Panc1 (cell line): ENCODE measurements around the gene CRHR2.

Experiments
- CTCF ChIP-seq: fragments of 450-650 bp; IDR thresholded peaks from 2 replicates; pipeline ENCODE4 v1.5.1; 2017; ENCODE audit warnings: mild to moderate bottlenecking
- POLR2AphosphoS5 ChIP-seq: IDR thresholded peaks from 2 replicates; pipeline ENCODE4 v1.6.1; 2012; ENCODE audit warnings: mild to moderate bottlenecking, low read depth, low read length, moderate library complexity
- REST ChIP-seq, 2 experiments: IDR thresholded peaks; 2 replicates each; pipeline ENCODE4 v1.6.1; 2011 to 2012; ENCODE audit warnings: low read depth in 2 of 2, control low read depth in 1 of 2, low read length in 1 of 2, mild to moderate bottlenecking in 1 of 2, moderate library complexity in 1 of 2; ENCODE audit not compliant: insufficient read depth in 1 of 2
- SIN3A ChIP-seq: IDR thresholded peaks from 2 replicates; pipeline ENCODE4 v1.6.1; 2012; ENCODE audit warnings: low read depth, mild to moderate bottlenecking, low read length, moderate library complexity, borderline replicate concordance; ENCODE audit not compliant: insufficient read depth
- TCF7L2 ChIP-seq: IDR thresholded peaks from 2 replicates; pipeline ENCODE4 v1.6.1; 2011; ENCODE audit warnings: mild to moderate bottlenecking, low read depth, low read length, inconsistent platforms

DNA sequence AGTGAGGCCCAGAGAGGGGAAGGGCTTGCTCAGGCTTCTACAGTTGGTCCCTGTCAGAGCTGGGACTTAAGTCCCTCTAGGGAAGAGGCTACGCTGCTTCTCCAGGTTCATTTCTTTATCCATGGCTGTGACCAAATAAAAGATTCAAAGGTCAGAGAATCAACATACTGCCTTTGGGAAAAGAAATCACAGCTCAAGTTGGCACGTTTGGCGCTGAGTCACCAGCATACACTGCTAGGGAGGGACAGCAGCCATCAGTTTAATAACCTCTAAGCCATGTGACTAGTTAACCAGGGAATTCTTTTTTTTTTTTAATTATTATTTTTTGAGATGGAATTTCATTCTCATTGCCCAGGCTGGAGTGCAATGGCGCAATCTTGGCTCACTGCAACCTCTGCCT, 28.4 kb upstream of the CRHR2 start:
- no peak for TF ChIP-seq REST (IDR thresholded peaks at IDR 0.05; ENCODE audit: insufficient read depth in 1 of 2, low read depth in 2 of 2, low read length in 1 of 2)
- TF ChIP-seq CTCF: no peak
- no peak for TF ChIP-seq TCF7L2
- no peak for TF ChIP-seq POLR2AphosphoS5
- TF ChIP-seq SIN3A: no peak
